Cerebellar cortex (tissue), 1 donor: ENCODE measurements around the gene MVB12B.
A peak's percentile ranks its signal among the peaks of the same experiment; 100 is the strongest.
"Not testable (repeated sequence)": the region's sequence is repeated elsewhere in the genome, so short reads cannot be mapped to it uniquely, and the experiment has no call there.

Source experiments
- DNase-seq: peaks from one replicate; pipeline ENCODE4 v3.0.0-alpha.2; 2015; ENCODE audit warnings: low spot score

Gene MVB12B

DNA sequence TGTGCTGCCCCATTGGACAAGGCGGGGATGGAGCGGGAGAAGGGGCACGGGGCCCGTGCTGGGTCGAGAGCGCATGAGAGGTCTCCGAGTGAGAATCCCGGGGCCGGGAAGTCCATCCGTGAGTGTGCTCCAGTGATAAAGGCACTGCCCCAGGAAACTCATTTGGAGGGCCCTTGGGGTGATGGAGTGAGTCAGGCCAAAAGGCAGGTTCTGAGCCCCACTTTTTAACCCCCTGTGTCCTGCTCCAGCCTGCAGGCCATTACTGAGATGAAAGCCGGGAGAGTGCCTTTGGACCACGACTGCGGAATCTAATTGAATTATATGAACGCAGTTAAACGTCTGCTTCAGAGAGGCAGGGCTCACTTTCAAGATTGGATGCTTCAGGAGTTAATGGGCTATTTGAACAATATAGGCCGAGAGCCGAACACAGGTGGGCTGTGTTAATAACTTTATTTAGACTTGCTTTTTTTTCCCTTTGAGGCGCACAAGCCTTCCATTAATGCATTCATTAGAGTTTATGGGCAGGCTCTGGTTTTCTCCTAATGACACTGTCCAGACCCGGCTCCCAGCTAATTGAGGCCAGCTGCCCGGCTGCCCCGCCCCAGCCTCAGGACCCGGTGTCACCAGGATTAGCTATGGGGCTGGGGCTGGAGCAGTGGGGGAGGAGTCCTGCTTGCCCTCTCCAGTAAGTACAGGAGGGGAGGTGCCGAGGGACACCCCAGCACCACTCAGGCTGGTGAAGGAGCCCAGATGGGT lies 208.0 kb downstream of the MVB12B start:
- DNase-seq: peak; percentile 90

DNA sequence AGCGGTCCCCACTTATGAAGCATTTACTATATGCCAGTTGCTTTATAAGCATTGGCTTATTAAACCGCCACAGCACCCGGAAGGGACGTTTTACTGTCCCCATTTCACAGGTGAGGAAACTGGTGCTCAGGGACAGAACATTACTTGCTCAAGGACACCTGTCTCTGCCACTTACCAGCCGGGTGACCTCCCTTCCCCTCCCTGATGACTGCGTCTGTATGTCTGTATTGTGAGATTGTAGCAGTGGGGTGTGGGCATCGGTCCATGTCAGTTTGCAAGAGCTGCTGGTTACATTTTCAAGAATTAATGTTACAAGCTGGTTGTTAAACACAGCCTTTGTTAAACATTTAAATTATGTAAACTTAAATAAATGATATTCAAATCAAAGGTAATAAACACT lies 209.5 kb downstream of the MVB12B start:
- DNase-seq: no peak

DNA sequence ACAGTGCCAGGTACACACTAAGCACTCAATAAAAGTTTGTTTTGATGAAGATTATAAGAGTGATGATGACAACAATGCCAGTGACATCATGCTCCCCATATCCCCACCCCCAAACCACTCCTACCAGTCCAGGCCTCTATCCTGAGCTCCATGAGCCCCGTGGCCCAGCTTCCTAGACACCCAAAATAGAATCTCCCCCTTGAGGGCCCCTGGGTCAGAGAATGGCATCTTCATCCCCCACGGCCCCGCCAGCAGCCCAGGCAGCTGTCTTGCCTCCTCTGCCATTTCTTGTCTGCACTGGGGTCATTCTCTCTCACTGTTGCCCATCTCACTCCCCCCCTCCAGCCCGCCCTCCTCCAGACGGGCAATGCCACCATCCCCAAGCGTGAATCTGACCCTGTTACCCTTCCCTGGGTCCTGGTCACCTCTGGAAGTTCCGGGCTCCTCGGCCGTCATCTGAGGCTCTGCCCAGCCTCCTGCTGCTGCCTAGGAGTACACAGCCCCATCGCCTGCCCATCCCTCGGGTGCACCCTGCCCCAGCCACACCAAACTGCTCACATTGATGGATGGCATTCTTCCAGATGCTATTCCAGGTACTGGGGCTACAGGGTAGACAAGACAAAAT lies 210.3 kb downstream of the MVB12B start:
- no peak for DNase-seq

DNA sequence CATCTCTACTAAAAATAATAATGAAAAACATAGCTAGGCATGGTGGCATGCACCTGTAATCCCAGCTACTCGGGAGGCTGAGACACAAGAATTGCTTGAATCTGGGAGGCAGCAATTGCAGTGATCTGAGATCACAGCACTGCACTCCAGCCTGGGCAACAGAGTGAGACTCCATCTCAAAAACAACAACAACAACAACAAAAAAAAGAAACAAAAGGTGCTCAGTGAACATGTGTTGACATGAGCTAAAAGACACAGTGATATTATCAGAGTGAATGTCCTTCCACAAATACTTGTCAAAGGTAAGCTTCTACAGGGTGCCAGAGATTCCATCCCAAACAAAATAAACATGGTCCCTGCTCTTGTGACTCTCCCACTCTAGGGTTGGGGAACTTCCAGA lies 211.9 kb downstream of the MVB12B start:
- DNase-seq: no peak

DNA sequence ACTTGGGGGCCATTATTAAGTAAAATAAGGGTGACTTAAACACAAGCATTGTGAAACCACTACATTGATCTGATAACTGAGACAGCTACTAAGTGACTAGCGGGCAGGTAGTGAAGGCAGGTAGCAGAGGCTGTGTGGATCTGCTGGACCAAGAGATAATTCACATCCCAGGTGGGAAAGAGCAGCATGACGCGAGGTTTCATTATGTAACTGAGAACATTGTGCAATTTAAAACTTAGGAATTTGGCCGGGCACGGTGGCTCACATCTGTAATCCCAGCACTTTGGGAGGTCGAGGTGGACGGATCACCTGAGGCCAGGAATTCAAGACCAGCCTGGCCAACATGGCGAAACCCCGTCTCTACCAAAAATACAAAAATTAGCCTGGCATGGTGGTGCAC lies 213.8 kb downstream of the MVB12B start:
- DNase-seq: not testable (repeated sequence)

DNA sequence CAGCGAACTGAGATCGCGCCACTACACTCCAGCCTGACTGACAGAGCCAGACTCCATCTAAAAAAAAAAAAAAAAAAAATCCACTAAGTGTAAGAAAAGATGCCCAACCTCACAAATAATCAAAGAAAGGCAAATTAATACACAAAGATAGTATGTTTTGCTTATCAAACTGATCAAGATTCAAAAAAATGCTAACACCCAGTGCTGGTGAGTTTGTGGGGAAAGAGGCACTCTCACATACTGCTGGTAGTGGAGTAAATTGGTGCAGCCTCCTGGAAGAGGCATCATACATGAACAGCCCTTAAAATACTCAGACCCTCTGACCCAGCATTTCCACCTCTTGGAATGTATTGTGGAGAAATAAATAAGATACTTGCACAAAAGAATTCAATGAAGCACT lies 216.9 kb downstream of the MVB12B start:
- DNase-seq: no peak

DNA sequence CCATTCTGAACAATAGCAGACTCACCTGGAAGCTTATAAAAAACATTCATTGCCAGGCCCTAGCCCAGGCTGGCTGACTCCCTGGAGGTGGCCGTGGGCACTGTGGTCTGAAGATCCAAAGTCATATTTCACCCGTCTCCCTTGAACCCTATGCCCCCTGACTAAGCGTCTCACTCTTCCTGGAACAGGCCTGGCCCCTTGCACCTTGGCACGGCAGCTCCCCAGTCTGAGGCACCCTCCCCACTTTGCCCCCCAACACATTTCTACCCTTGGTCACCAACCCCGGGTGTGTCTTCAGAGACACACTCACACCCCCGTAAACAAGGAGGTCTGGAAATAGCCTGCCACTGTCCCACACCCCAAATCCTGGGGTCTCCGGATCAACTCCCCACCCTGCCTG lies 218.5 kb downstream of the MVB12B start:
- DNase-seq: no peak

DNA sequence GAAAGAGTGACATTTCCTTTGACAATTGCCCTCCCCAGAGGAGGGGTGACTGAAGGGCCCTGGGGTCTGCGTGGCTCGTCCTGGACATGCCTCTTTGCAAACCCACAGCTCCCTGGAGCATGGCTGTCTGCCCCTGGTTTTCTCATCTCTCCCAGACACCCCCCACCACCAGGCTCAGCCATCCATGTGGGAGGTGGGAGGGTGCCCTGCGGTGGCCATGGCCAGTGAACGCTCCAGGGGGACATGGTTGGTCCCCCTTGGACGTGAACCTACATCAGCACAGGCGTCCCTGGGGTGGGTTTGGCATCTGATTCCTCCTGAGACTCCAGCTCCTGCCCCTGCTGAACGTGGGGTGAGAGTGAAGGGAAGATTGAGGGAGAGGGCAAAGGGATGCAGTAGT lies 219.4 kb downstream of the MVB12B start:
- DNase-seq: no peak

DNA sequence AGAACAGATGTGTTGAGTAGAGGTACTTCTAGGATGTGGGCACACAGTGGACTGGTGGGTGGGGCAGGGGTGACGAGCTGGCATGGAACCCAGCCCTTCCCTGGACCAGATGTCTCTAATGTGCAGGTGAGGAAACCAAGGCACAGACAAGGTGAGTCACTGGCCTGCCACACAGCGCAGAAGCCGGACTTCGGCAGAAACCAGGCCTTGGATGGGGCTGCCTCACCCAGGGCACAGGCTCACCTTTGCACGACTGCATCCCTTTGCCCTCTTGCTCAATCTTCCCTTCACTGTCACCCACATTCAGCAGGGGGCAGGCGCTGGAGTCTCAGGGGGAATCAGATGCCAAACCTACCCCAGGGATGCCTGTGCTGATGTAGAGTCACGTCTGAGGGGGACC lies 221.7 kb downstream of the MVB12B start:
- DNase-seq: no peak

DNA sequence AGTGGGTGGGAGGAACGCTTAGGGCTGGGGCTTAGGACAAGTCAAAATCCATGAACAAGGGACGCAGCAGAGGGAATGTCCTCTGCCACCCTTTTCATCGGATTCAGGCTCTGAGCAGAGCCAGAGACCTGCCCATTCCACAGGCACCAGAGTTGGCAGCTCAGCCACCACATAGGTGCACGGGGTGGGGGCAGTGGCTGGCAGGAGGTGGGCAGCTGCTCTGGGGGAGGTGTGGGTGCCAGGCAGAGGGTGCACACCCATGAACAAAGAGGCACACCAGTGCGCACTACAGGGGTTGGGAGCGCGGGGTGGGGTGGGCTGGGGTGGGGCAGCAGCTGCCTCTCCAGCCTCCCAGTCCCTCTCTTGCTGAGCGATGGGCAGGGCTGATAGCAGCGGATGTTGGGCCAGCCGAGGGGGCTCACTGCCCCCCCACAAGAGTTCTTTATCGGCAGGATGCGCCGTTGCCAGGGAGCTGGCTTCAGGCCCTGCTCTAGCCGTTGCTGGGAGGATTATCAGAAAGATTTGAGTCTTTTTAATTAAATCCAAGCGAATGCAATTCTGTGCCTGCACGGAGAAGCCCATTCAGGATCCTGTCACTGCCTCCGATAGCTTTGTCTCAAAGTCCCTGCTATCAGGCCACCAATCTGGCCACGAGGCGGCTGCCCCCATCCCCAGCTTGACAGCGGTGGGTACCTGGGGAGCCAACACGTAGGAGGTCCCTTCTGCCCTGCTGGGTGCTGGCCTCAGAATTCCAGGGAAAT lies 222.8 kb downstream of the MVB12B start:
- no peak for DNase-seq

DNA sequence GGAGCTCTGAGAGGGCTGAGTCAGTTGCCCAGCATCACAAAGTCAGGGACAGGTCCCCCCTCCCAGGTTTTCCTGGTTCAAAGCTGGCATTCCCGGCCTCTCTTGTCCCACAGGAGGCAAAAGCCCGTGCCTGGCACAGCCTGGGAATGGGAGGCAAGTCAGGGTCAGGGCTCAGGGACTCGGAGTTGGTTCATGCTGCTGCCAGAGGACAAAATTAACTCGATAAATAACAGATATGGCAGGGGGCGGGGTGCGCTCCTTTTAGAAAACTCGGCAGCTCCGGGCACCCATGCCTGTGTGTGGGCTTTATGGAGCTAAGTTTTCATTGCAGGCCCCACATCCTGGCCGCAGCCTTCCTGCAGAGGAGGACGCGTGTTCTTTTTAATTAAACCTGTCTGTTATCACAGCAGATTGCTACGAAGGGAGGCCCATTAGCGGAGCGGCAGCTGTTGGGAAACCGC lies 224.3 kb downstream of the MVB12B start:
- peak; percentile 55 for DNase-seq

DNA sequence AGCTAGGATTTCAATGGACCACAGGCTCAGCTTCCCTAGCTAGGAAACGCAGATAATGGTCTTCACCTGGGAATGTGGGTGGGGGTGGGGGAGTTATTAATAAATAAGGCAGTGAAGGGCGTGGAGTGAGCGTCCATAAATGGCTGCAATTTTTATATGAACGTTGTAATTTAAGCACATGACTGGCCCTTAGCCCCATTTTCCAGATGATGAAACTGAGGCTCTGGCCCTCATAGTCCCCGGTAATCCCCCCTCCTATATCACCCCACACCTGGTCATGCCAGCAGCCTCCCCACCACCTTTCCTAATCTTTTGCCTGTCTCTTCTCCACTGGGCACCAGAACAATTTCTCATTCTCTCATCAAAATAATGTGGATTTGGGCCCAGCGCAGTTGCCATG lies 225.2 kb downstream of the MVB12B start:
- DNase-seq: no peak

DNA sequence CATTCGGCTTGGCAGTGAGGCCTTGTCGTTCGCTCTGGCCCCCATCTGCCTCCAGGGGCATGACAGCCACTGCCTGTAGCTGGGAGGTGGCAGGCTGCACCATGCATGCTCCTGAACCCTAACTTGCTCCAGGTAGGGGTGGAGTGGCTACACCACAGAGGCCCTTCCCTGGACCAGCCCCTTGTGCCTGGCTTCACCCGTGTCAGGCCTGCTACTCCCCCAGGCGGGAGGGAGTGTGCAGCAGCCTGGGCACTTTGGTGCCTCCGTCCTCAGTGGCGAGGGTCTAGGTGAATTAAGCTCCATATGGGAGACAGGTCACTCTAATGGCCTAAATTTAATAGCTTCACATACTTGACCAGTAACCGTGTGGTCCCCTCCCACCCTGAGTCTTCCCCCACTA lies 227.7 kb downstream of the MVB12B start:
- no peak for DNase-seq

DNA sequence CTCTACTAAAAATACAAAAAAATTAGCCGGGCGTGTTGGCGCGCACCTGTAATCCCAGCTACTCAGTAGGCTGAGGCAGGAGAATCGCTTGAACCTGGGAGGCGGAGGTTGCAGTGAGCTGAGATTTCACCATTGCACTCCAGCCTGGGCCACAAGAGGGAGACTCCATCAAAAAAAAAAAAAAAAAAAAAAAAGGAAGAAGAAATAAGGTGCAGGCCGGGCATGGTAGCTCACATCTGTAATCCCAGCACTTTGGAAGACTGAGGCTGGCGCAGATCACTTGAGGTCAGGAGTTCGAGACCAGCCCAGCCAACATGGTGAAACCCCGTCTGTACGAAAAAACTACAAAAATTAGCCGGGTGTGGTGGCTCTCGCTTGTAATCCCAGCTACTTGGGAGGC lies 228.8 kb downstream of the MVB12B start:
- not testable (repeated sequence) for DNase-seq
